Adrenal gland (tissue), 5 donors: ENCODE data around the gene TBCE.

Experiments used
- CTCF ChIP-seq, 6 experiments: fragments of 450-650 bp in 4 of 6; fragments of 200-600 bp in 2 of 6; sonication (generic) in 1 of 6; IDR thresholded peaks; 1 replicate in 5 of 6; 2 replicates in 1 of 6; pipeline versions ENCODE4 v1.5.1 to v1.8.0; 2016 to 2021; ENCODE audit warnings: antibody characterized with exemption in 6 of 6, mild to moderate bottlenecking in 2 of 6, moderate library complexity in 1 of 6
- POLR2A ChIP-seq, 2 donors: fragments of 450-650 bp; IDR thresholded peaks; one replicate each; pipeline ENCODE4 v1.6.1; 2017; ENCODE audit warnings: antibody characterized with exemption in 2 of 2, mild to moderate bottlenecking in 2 of 2, moderate library complexity in 1 of 2
- donor health status: DM: no; HTN: no; CAD: no.

GRCh38 chr1:235468970-235469369 lies 101.7 kb downstream of the TBCE start:
- TF ChIP-seq CTCF (IDR thresholded peaks at IDR 0.05) (no peak), POLR2A (IDR thresholded peaks at IDR 0.05) (no peak)
